Head of caudate nucleus (tissue), 42 donors: Measurements from ENCODE around the gene OR51E2.
A peak's percentile ranks its signal among the peaks of the same experiment; 100 is the strongest.
"Not testable (repeated sequence)": the region's sequence is repeated elsewhere in the genome, so short reads cannot be mapped to it uniquely, and the experiment has no call there.

Experiments used
- DNase-seq, 42 donors: peaks; one replicate each; pipeline versions ENCODE4 v3.0.0 to v3.0.0-alpha.2; 2020 to 2021; ENCODE audit warnings: mixed read lengths in 7 of 42
- intact Hi-C: fragments of 100-400 bp; cut with DNase I; formaldehyde crosslinking; loops from one replicate; pipeline ENCODE4 v1.15.0; 2022

OR51E2 gene

GRCh38 chr11:4697585-4697984 is at the start of gene OR51E2:
Gene OR51E2 (minus strand): TSS chr11:4697853. CDS start chr11:4682711, 15,142 bp downstream.
- intact Hi-C loops = no loop called here
- DNase-seq = peak in 2 of 42 donors; percentile 3 to 36

GRCh38 chr11:4740735-4741134 is 43.1 kb upstream of the OR51E2 start:
- intact Hi-C loops = no loop called here
- DNase-seq = no peak

- intact Hi-C loops = no loop called here
- DNase-seq = no peak
Measured at GRCh38 chr11:4727171-4727570, 29.5 kb upstream of the OR51E2 start.

- DNase-seq, intact Hi-C loops: not testable (repeated sequence)
Measured at GRCh38 chr11:4722616-4723534, 25.2 kb upstream of the OR51E2 start.

- intact Hi-C loops = no loop called here
- DNase-seq = no peak
Measured at GRCh38 chr11:4714300-4714699, 16.6 kb upstream of the OR51E2 start.

- intact Hi-C loops = no loop called here
- DNase-seq = peak in 38 of 42 donors; percentile 8 to 86 (median 48)
Measured at GRCh38 chr11:4713241-4713640, 15.6 kb upstream of the OR51E2 start.

- intact Hi-C loops = no loop called here
- no peak for DNase-seq
Measured at GRCh38 chr11:4704790-4705334, 7.2 kb upstream of the OR51E2 start.

GRCh38 chr11:4704054-4704789 is 6.6 kb upstream of the OR51E2 start, which contains the start of gene MMP26:
Gene MMP26 (plus strand): TSS chr11:4704784.
- intact Hi-C loops = no loop called here
- DNase-seq = no peak

- DNase-seq = no peak
- intact Hi-C loops = no loop called here
Measured at GRCh38 chr11:4700436-4700820, 2.8 kb upstream of the OR51E2 start.

- DNase-seq = no peak
- intact Hi-C loops = no loop called here
Measured at GRCh38 chr11:4699697-4700435, 2.2 kb upstream of the OR51E2 start.

GRCh38 chr11:4695442-4695841 is 2.2 kb downstream of the OR51E2 start:
- intact Hi-C loops = no loop called here
- no peak for DNase-seq

GRCh38 chr11:4684631-4685285 is 12.9 kb downstream of the OR51E2 start:
- DNase-seq = no peak
- intact Hi-C loops = no loop called here

GRCh38 chr11:4682623-4683419 is 14.8 kb downstream of the OR51E2 start:
- intact Hi-C loops = no loop called here

GRCh38 chr11:4680341-4680740 is 17.3 kb downstream of the OR51E2 start:
- intact Hi-C loops = no loop called here
- no peak for DNase-seq

More at GRCh38 chr11:4682623-4683419, 14.8 kb downstream of the OR51E2 start:
- DNase-seq = no peak

GRCh38 chr11:4677948-4678347 is 19.7 kb downstream of the OR51E2 start:
- DNase-seq = no peak
- intact Hi-C loops = no loop called here

GRCh38 chr11:4673781-4674180 is 23.9 kb downstream of the OR51E2 start:
- no peak for DNase-seq
- intact Hi-C loops = no loop called here

GRCh38 chr11:4672470-4672869 is 25.2 kb downstream of the OR51E2 start:
- intact Hi-C loops = no loop called here
- DNase-seq = no peak

- intact Hi-C loops = no loop called here
- no peak for DNase-seq
Measured at GRCh38 chr11:4671741-4672140, 25.9 kb downstream of the OR51E2 start.
